ENCODE data around the gene PRDM7. TPM values are rescaled to one million over a fixed set of nuclear protein-coding genes. Genes with fewer than 3 reads are reported as not detected.

The PRDM7 gene
- total and polyA plus RNA-seq, 2 of the 8 experiments (the other 6 are each of a cell fraction or from before 2014, with no cell fraction given) = 0.02 TPM; not detected in 1

GRCh38 chr16:90031931-90032673, 45.0 kb downstream of the PRDM7 start:
- POLR2A ChIA-PET (ENCODE audit: partially characterized antibody) = interaction anchor here (1.1 to 2.0 kb wide), 5 partner anchors 8 to 14 kb away, joined by 3 to 11 read pairs (median 4); no protein-coding TSS in a partner anchor
- WGBS, 2 experiments (ENCODE audit: extremely low coverage in 1 of 2, insufficient coverage in 1 of 2, insufficient read length in 1 of 2, insufficient replicate concordance in 2 of 2, low coverage in 1 of 2, low lambda C conversion rate in 2 of 2, missing lambda C conversion rate in 1 of 2) = 86 to 100% methylated on average over 1 to 9 of the region's 9 CpGs
- DNase-seq (ENCODE audit: low read depth in 1 of 2, low spot score in 2 of 2) = no peak

More at GRCh38 chr16:90031931-90032673, 45.0 kb downstream of the PRDM7 start:
- Histone ChIP-seq H3K23me2 (ENCODE audit: low read depth, low read length) (0 out of 2 replicates have a peak, but pooled peaks cover 2% of the 10 kb centered on the region), H3K9me3 (ENCODE audit: insufficient read depth in 2 of 2, low read depth in 1 of 2, low read length in 1 of 2) (no peaks in the 10 kb centered on the region), H2AK5ac (ENCODE audit: low read depth, low read length) (0 out of 2 replicates have a peak overlapping the region, but pooled peaks have one; percentile 25), H2BK5ac (ENCODE audit: low read depth, low read length) (peak overlapping the region; percentile 26; the same call in 1 of the 2 replicates), H2AFZ (ENCODE audit: low read length) (no peak overlapping the region), H3K27ac (ENCODE audit: low read depth, low read length) (no peak overlapping the region), H3K4ac (replicated peaks; ENCODE audit: insufficient read length, low read depth, low read length) (no peak overlapping the region), H3K36me3 (ENCODE audit: control insufficient read depth in 2 of 4, insufficient read depth in 4 of 4, low read length in 3 of 4) (peaks cover 7 to 34% (median 16%) of the 10 kb centered on the region in 4 experiments; a peak in 7 of 8 replicates), H2BK12ac (ENCODE audit: low read depth, low read length) (no peak overlapping the region), H3K4me1 (replicated peaks in 1 of 4; ENCODE audit: control insufficient read depth in 3 of 4, insufficient read depth in 4 of 4, low read length in 3 of 4) (peaks cover 0 to 14% (median 7%) of the 10 kb centered on the region in 4 experiments; a peak in 5 of 7 replicates), H4K5ac (ENCODE audit: insufficient read length, low read depth, low read length) (no peak overlapping the region), H3K79me1 (ENCODE audit: low read depth, low read length) (no peaks in the 10 kb centered on the region; the same call in 1 of the 2 replicates), H3K4me3 (ENCODE audit: extremely low read depth in 1 of 4, insufficient read depth in 2 of 4, low read depth in 3 of 4, low read length in 4 of 4) (no peak overlapping the region), H2BK15ac (ENCODE audit: low read length) (no peak overlapping the region), H2BK120ac (replicated peaks; ENCODE audit: low read depth, low read length) (no peak overlapping the region), H3K27me3 (replicated peaks in 1 of 4; ENCODE audit: control insufficient read depth in 3 of 4, extremely low read depth in 1 of 4, insufficient read depth in 3 of 4, low read length in 3 of 4) (no peaks in the 10 kb centered on the region), H4K8ac (ENCODE audit: extremely low read depth, insufficient read depth, low read length) (no peak overlapping the region), H3K79me2 (ENCODE audit: control insufficient read depth in 1 of 2, insufficient read depth in 2 of 2, low read length in 2 of 2) (no peaks in the 10 kb centered on the region), H3K18ac (ENCODE audit: extremely low read depth, low read length) (no peak overlapping the region), H3K14ac (ENCODE audit: insufficient read length) (no peak overlapping the region), H3K56ac (replicated peaks; ENCODE audit: insufficient read length, low read depth, low read length) (no peak overlapping the region), H3K23ac (ENCODE audit: insufficient read length) (no peak overlapping the region), H4K20me1 (replicated peaks in 1 of 2; ENCODE audit: control insufficient read depth in 1 of 2, insufficient read depth in 2 of 2, low read length in 2 of 2) (peaks cover 0 to 3% of the 10 kb centered on the region in 2 experiments), H2BK20ac (ENCODE audit: low read length) (no peak overlapping the region), H3K4me2 (ENCODE audit: insufficient read depth in 1 of 2, low read depth in 2 of 2, low read length in 2 of 2) (no peak overlapping the region), H3K9ac (replicated peaks in 1 of 4; ENCODE audit: extremely low read depth in 1 of 4, low read depth in 3 of 4, low read length in 3 of 4) (no peak overlapping the region; a peak in 1 of 7 replicates), H4K91ac (replicated peaks; ENCODE audit: insufficient read length, low read length) (no peak overlapping the region)
- no peak for FAIRE-seq
- CTCF ChIA-PET (ENCODE audit: partially characterized antibody) = interaction anchor here (1.1 kb wide), 1 partner anchor 11 kb away, joined by 4 read pairs; no protein-coding TSS in a partner anchor
- TF ChIP-seq RAD21 (IDR thresholded peaks at IDR 0.05 in 1 of 2, conservative IDR thresholded peaks at IDR 0.05 in 1 of 2; ENCODE audit: low read depth in 2 of 2, low read length in 2 of 2) (no peak), BCL11A (IDR thresholded peaks at IDR 0.05; ENCODE audit: low read depth in 2 of 2, low read length in 2 of 2) (no peak), JUND (IDR thresholded peaks at IDR 0.05; ENCODE audit: low read length) (no peak)

All from H1 (cell line).